Nephron progenitor cell (in vitro differentiated cells): ENCODE measurements around the gene MINDY2.
A peak's percentile ranks its signal among the peaks of the same experiment; 100 is the strongest.
"Not testable (repeated sequence)": the region's sequence is repeated elsewhere in the genome, so short reads cannot be mapped to it uniquely, and the experiment has no call there.

ENCODE experiments used
- DNase-seq: peaks from one replicate; pipeline ENCODE4 v3.0.0; 2021
- H3K27ac Mint-ChIP-seq: 2 replicates; pipeline ENCODE4 v1.8.0; 2021; ENCODE audit warnings: mild to moderate bottlenecking, moderate library complexity, mixed read lengths
- H3K27me3 Mint-ChIP-seq: 2 replicates; pipeline ENCODE4 v1.8.0; 2021; ENCODE audit warnings: mild to moderate bottlenecking, low read depth, mixed read lengths; ENCODE audit not compliant: poor library complexity
- H3K36me3 Mint-ChIP-seq: 2 replicates; pipeline ENCODE4 v1.8.0; 2021; ENCODE audit warnings: low read depth, mixed read lengths
- H3K4me1 Mint-ChIP-seq: 2 replicates; pipeline ENCODE4 v1.8.0; 2021; ENCODE audit warnings: mixed read lengths
- H3K4me3 Mint-ChIP-seq: 2 replicates; pipeline ENCODE4 v1.8.0; 2021; ENCODE audit warnings: mild to moderate bottlenecking, moderate library complexity, mixed read lengths
- H3K9me3 Mint-ChIP-seq: 2 replicates; pipeline ENCODE4 v1.8.0; 2021; ENCODE audit warnings: mild to moderate bottlenecking, moderate library complexity, mixed read lengths
- TF ChIP-seq, protein P1 (sequence below): fragments of 200-600 bp; sonication (generic); IDR thresholded peaks from 2 replicates; pipeline ENCODE4 v1.5.0; 2021; ENCODE audit warnings: antibody characterized with exemption

Gene MINDY2

DNA sequence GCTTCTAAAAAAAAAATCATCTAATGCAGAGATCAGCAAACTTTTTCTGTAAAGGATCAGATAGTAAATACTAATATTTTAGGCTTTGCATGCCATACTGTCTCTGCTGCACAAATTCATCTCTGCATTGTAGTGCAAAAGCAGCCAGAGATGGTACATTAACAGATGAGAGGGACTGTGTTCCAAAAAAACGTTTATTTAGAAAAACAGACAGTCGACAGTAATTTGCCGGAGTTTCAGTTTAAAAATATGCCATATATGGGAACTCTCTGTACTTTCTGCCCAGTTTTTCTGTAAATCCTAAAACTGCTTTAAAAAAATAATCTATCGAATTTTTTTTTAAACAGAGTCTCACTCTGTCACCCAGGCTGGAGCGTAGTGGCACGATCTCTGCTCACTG is 14.3 kb downstream of the MINDY2 start:
- DNase-seq, result no peak
- Mint-ChIP-seq H3K27me3 (no peaks in the 10 kb centered on the region), H3K36me3 (peaks cover 45% of the 10 kb centered on the region), H3K4me1 (no peaks in the 10 kb centered on the region), H3K27ac (no peak overlapping the region), H3K4me3 (no peak overlapping the region), H3K9me3 (no peaks in the 10 kb centered on the region)
- TF ChIP-seq, protein P1, sequence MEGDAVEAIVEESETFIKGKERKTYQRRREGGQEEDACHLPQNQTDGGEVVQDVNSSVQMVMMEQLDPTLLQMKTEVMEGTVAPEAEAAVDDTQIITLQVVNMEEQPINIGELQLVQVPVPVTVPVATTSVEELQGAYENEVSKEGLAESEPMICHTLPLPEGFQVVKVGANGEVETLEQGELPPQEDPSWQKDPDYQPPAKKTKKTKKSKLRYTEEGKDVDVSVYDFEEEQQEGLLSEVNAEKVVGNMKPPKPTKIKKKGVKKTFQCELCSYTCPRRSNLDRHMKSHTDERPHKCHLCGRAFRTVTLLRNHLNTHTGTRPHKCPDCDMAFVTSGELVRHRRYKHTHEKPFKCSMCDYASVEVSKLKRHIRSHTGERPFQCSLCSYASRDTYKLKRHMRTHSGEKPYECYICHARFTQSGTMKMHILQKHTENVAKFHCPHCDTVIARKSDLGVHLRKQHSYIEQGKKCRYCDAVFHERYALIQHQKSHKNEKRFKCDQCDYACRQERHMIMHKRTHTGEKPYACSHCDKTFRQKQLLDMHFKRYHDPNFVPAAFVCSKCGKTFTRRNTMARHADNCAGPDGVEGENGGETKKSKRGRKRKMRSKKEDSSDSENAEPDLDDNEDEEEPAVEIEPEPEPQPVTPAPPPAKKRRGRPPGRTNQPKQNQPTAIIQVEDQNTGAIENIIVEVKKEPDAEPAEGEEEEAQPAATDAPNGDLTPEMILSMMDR, result no peak

DNA sequence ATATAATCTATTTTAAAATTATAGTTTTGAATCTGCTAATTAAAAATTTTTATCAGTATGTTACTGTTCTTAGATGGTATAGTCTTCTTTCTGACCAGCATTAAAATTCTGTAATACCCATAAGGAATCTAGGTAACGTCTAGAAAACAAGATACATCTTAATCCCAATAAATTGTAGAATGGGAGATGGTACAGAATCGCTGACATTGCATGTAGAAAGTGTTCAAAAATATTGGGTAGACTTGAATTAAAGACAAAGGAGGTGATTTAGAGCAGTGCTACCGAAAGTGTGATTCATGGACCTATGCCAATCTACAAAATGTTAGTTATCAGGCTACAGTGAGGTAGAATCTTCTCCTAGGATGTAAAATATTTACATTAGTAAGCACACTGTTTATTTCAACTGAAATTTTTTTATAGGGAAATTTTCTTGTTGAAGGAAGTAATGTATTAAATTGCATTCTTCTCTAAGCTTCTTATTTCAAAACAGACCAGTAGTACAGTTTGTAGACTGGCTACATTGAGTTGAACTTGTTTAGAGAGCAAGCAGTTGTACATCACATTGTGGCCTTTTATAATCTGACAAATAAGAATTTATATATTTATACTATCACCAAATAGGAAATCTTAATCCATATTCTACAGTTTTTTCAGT is 17.1 kb downstream of the MINDY2 start:
- H3K9me3 Mint-ChIP-seq, result no peaks in the 10 kb centered on the region
- DNase-seq, result no peak
- H3K4me3 Mint-ChIP-seq, result no peak overlapping the region
- H3K27me3 Mint-ChIP-seq, result peaks cover 4% of the 10 kb centered on the region
- H3K27ac Mint-ChIP-seq, result no peak overlapping the region
- no peaks in the 10 kb centered on the region for H3K4me1 Mint-ChIP-seq
- TF ChIP-seq, protein P1, result no peak
- peaks cover 55% of the 10 kb centered on the region for H3K36me3 Mint-ChIP-seq

DNA sequence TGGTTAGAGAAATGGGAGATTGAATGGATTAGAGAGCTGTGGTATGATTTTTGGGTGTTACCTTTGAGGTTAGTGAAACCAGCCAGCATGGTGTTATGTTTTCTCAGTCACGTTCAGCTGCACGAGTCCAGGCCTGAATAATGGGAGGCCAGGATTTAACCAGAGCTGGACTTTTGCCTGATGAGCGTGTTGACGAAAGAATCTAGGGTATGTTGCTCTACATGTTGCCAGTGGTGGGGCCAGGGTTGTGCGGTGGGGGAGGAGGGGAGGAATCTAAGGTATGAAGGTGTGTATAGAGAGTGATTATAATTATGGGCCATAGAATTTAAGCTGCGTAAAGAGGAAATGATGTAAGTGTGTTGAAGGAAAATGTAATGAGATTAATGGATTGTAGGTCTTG is 22.8 kb downstream of the MINDY2 start:
- Mint-ChIP-seq H3K9me3 (peaks cover 2% of the 10 kb centered on the region), H3K4me3 (no peak overlapping the region), H3K27ac (no peak overlapping the region)

DNA sequence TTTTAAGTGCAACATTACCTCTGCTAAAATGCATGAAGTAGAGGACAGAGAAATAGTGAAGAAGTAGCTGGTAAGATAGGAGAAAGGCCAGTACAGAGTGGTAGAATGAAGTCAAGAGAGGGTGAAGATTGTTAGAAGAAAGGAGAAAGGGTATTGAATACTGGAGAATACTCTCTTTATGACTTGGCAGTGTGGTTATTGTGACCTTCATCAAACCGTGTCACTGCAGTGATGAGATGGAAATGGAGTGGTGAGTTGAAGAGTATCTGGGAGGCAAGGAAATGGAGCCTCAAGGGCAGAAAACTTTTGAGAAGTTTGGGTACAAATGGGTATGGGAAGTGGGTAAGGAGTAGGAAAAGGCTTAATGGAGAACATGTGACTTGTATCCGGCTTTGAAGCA is 24.7 kb downstream of the MINDY2 start:
- peaks cover 4% of the 10 kb centered on the region for H3K9me3 Mint-ChIP-seq
- no peak for DNase-seq
- H3K36me3 Mint-ChIP-seq, result peaks cover 50% of the 10 kb centered on the region
- H3K27me3 Mint-ChIP-seq, result peaks cover 4% of the 10 kb centered on the region
- no peak overlapping the region for H3K4me3 Mint-ChIP-seq
- peaks cover 18% of the 10 kb centered on the region for H3K4me1 Mint-ChIP-seq
- TF ChIP-seq, protein P1, result no peak
- H3K27ac Mint-ChIP-seq, result no peak overlapping the region

More for the DNA sequence above, 22.8 kb downstream of the MINDY2 start:
- Mint-ChIP-seq H3K36me3 (peaks cover 48% of the 10 kb centered on the region), H3K4me1 (peaks cover 5% of the 10 kb centered on the region), H3K27me3 (peaks cover 4% of the 10 kb centered on the region)
- TF ChIP-seq, protein P1, result no peak
- DNase-seq, result no peak

DNA sequence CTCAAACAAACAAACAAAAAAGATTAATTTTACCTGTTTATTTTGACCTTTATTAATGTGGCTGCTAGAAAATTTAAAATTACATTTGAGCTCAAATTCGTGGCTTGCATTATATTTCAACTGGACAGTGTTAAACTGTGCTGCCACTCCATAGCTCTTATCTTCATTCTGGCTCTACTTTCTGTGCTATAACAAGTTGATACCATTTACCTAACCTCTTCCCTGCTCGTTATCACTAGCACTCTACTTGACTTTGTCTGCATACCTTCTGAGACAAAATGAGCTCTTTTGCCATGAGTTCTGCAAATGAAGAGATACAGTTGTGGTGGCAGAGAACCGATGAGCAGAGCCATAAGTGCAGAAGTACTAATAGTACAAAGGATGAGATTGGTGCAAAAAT is 26.4 kb downstream of the MINDY2 start:
- Mint-ChIP-seq H3K27me3 (peaks cover 4% of the 10 kb centered on the region), H3K4me1 (peaks cover 18% of the 10 kb centered on the region), H3K4me3 (no peak overlapping the region), H3K36me3 (peaks cover 45% of the 10 kb centered on the region), H3K9me3 (peaks cover 4% of the 10 kb centered on the region), H3K27ac (peak overlapping the region; percentile 21)
- TF ChIP-seq, protein P1, result no peak
- no peak for DNase-seq

DNA sequence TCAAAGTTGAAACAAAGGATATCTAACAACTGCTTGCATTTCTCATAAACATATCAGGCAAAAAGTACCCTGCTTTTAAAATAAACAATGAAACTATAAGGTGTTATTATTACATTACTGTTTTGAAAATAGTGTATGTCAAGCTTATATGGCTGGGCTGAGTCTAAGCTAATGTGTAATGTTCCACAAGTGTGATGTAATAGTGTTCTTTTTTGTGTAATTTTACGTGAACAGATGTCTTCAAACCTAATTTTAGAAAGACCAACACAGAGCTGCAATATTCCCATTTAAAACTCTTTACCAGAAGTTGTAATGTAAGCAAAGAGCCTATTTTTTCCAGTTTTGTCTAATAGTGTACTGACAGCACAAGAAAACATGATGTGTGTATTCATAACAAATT is 34.0 kb downstream of the MINDY2 start:
- Mint-ChIP-seq H3K9me3 (no peaks in the 10 kb centered on the region), H3K4me1 (peaks cover 6% of the 10 kb centered on the region), H3K36me3 (peaks cover 47% of the 10 kb centered on the region), H3K27me3 (no peaks in the 10 kb centered on the region), H3K4me3 (no peak overlapping the region), H3K27ac (no peak overlapping the region)
- no peak for DNase-seq
- TF ChIP-seq, protein P1, result no peak

DNA sequence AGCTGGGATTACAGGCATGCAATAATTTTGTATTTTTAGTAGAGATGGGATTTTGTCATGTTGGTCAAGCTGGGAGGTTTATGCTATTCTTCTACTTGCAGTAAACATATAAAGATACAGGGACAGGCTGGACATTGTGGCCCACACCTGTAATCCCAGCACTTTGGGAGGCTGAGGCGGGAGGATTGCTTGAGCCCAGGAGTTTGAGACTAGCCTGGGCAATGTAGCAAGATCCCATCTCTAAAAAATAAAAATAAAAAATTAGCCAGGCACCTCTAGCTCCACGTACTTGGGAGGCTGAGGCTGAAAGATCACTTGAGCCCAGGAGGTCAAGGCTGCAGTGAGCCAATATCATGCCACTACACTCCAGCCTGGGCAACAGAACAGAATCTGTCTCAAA is 52.2 kb downstream of the MINDY2 start:
- not testable (repeated sequence) for DNase-seq, H3K27me3 Mint-ChIP-seq, H3K27ac Mint-ChIP-seq, H3K4me1 Mint-ChIP-seq, H3K4me3 Mint-ChIP-seq, H3K9me3 Mint-ChIP-seq
- H3K36me3 Mint-ChIP-seq, result peaks cover 43% of the 10 kb centered on the region
